ENCODE data around the gene PRPF18.

Gene PRPF18

GRCh38 chr10:13659887-13660550 is 73.3 kb downstream of the PRPF18 start:
- Histone ChIP-seq H3K36me3 (replicated peaks; ENCODE audit: low read depth, low read length) (peaks cover 49% of the 10 kb centered on the region), H3K9ac (ENCODE audit: low read length) (no peak overlapping the region), H3K79me2 (ENCODE audit: low read length) (no peaks in the 10 kb centered on the region), H4K20me1 (ENCODE audit: insufficient read depth, low read length) (no peaks in the 10 kb centered on the region), H2AFZ (ENCODE audit: low read depth, low read length) (no peak overlapping the region), H3K9me3 (ENCODE audit: insufficient read depth, low read length) (no peaks in the 10 kb centered on the region), H3K27me3 (ENCODE audit: low read depth, low read length) (no peaks in the 10 kb centered on the region), H3K4me3 (ENCODE audit: low read length) (no peak overlapping the region), H3K4me1 (ENCODE audit: low read length) (peaks cover 6% of the 10 kb centered on the region; the same call in 1 of the 2 replicates), H3K4me2 (ENCODE audit: low read length) (no peak overlapping the region), H3K27ac (ENCODE audit: low read length) (no peak overlapping the region)
- no peak for TF ChIP-seq EZH2phosphoT487 (IDR thresholded peaks at IDR 0.05; ENCODE audit: low read depth)
- peak; percentile 84 for TF ChIP-seq CTCF (IDR thresholded peaks at IDR 0.05; ENCODE audit: low read depth, low read length)

DNA sequence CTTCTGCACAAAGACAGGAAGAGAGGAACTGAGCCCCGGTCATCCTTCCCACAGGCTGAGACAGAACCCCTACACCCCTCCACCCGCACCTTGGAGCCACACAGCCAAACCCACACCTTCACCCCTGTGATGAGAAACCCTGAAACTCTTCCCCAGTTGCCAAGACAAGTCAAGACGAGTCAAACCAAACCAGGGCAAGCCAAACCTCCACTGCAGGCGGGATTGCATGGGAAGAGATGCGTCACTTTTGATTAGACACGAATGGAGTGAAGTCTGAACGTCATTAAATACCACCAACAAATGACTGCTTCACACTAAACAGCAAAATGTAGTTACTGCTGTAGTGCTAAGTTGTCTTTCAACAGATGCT is 73.8 kb downstream of the PRPF18 start:
- no peaks in the 10 kb centered on the region for H4K20me1 ChIP-seq (ENCODE audit: insufficient read depth, low read length)
- no peaks in the 10 kb centered on the region for H3K27me3 ChIP-seq (ENCODE audit: low read depth, low read length)
- H3K9ac ChIP-seq (ENCODE audit: low read length) = no peak overlapping the region
- TF ChIP-seq EZH2phosphoT487 (IDR thresholded peaks at IDR 0.05; ENCODE audit: low read depth) (no peak), CTCF (IDR thresholded peaks at IDR 0.05; ENCODE audit: low read depth, low read length) (no peak)
- no peak overlapping the region for H3K4me3 ChIP-seq (ENCODE audit: low read length)
- H3K9me3 ChIP-seq (ENCODE audit: insufficient read depth, low read length) = no peaks in the 10 kb centered on the region
- peaks cover 52% of the 10 kb centered on the region for H3K36me3 ChIP-seq (replicated peaks; ENCODE audit: low read depth, low read length)
- peaks cover 10% of the 10 kb centered on the region; the same call in 1 of the 2 replicates for H3K4me1 ChIP-seq (ENCODE audit: low read length)
- H3K79me2 ChIP-seq (ENCODE audit: low read length) = no peaks in the 10 kb centered on the region
- no peak overlapping the region for H3K4me2 ChIP-seq (ENCODE audit: low read length)
- H2AFZ ChIP-seq (ENCODE audit: low read depth, low read length) = no peak overlapping the region
- no peak overlapping the region for H3K27ac ChIP-seq (ENCODE audit: low read length)

DNA sequence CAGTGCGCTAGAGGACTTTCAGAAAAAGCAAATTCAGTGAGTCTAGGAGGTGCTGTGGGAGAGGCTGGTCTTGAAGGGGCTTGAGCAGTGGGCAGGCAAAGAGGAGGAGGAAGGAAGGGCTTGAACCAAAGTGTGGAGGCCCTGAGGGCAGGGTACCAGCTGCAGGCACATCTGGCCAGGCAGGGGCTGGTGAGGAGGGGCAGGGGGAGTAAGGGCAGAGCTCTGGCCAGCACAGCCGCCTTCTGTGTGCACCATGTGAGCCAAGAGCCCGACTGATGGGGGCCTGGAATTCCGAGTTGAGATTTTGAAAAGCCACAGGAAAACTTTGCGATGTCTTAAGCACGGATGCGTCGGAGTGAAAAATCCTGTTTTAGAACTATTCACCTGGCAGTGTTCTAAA is 74.5 kb downstream of the PRPF18 start:
- no peaks in the 10 kb centered on the region for H4K20me1 ChIP-seq (ENCODE audit: insufficient read depth, low read length)
- H3K79me2 ChIP-seq (ENCODE audit: low read length) = no peaks in the 10 kb centered on the region
- no peak overlapping the region for H2AFZ ChIP-seq (ENCODE audit: low read depth, low read length)
- no peaks in the 10 kb centered on the region for H3K9me3 ChIP-seq (ENCODE audit: insufficient read depth, low read length)
- peaks cover 13% of the 10 kb centered on the region; the same call in 1 of the 2 replicates for H3K4me1 ChIP-seq (ENCODE audit: low read length)
- no peak overlapping the region for H3K4me2 ChIP-seq (ENCODE audit: low read length)
- H3K27ac ChIP-seq (ENCODE audit: low read length) = no peak overlapping the region
- peaks cover 53% of the 10 kb centered on the region for H3K36me3 ChIP-seq (replicated peaks; ENCODE audit: low read depth, low read length)
- no peak overlapping the region for H3K9ac ChIP-seq (ENCODE audit: low read length)
- H3K4me3 ChIP-seq (ENCODE audit: low read length) = no peak overlapping the region
- H3K27me3 ChIP-seq (ENCODE audit: low read depth, low read length) = no peaks in the 10 kb centered on the region
- TF ChIP-seq EZH2phosphoT487 (IDR thresholded peaks at IDR 0.05; ENCODE audit: low read depth) = no peak
- no peak for TF ChIP-seq CTCF (IDR thresholded peaks at IDR 0.05; ENCODE audit: low read depth, low read length)

DNA sequence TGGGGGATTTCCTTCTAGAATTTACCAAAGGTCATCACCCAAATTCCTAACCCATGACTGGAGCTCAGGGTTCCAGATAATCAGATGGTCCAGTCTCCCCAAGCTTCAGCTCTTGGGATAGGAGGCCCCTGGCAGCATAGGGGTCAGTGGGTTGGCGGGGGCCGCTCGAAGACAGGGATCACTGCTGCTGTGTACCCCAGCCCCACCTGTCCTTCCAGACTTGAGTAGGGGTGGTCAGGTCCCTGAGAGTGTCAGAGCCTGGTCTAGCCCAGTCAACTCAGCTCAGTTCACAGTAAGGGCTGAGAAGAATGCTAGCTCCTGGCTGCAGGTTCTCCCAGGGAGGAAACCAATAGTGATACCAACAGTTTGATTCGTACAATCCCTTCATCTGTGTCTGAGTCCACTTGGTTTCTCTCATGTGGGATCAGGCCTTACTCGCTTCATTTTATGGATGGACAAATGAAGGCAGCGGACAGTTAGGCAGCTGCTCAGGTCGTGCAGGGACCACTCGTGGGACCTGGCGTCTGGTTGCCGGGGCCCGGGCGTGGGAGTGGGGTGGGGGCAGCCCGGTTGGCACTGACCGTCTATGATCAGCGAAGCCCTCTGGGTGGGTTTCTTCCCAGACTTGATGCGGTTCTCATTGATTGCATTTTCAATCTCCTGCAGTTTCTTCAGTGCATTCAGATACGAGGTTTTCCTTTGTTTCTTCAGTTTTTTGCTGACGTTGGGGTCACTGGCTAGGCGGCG is 78.9 kb downstream of the PRPF18 start:
- Histone ChIP-seq H3K9me3 (ENCODE audit: insufficient read depth, low read length) (no peaks in the 10 kb centered on the region), H3K79me2 (ENCODE audit: low read length) (no peaks in the 10 kb centered on the region), H3K4me3 (ENCODE audit: low read length) (no peak overlapping the region), H4K20me1 (ENCODE audit: insufficient read depth, low read length) (no peaks in the 10 kb centered on the region), H2AFZ (ENCODE audit: low read depth, low read length) (no peak overlapping the region), H3K4me1 (ENCODE audit: low read length) (peaks cover 6% of the 10 kb centered on the region; the same call in 1 of the 2 replicates), H3K9ac (ENCODE audit: low read length) (no peak overlapping the region), H3K36me3 (replicated peaks; ENCODE audit: low read depth, low read length) (peaks cover 62% of the 10 kb centered on the region), H3K27me3 (ENCODE audit: low read depth, low read length) (no peaks in the 10 kb centered on the region), H3K27ac (ENCODE audit: low read length) (no peak overlapping the region), H3K4me2 (ENCODE audit: low read length) (no peak overlapping the region)
- TF ChIP-seq CTCF (IDR thresholded peaks at IDR 0.05; ENCODE audit: low read depth, low read length) (no peak), EZH2phosphoT487 (IDR thresholded peaks at IDR 0.05; ENCODE audit: low read depth) (no peak)

Measured in OCI-LY3 (cell line).